H1 (cell line): ENCODE data around the gene C5orf15. TPM values are rescaled to one million over a fixed set of nuclear protein-coding genes. Genes with fewer than 3 reads are reported as not detected.

ENCODE experiments used
- CTCF ChIA-PET: fragments of 300-600 bp; sonication (Branson Sonifier 250); formaldehyde crosslinking; loops from one replicate; lab custom pipeline; 2021; ENCODE audit not compliant: partially characterized antibody; lab: Charles Lee
- POLR2A ChIA-PET: fragments of 300-600 bp; sonication (Branson Sonifier 250); formaldehyde crosslinking; loops from one replicate; lab custom pipeline; 2021; ENCODE audit warnings: inconsistent platforms; ENCODE audit not compliant: partially characterized antibody; lab: Charles Lee
- DNase-seq, 2 experiments: peaks; one replicate each; pipeline versions ENCODE4 v3.0.0 to v3.0.0-alpha.2; 2010 to 2022; ENCODE audit warnings: low spot score in 2 of 2, low read depth in 1 of 2, mixed read lengths in 1 of 2
- FAIRE-seq: peaks from 2 replicates; lab custom pipeline; 2011; peaks lifted over from hg19 to GRCh38; lab: Jason Lieb, UNC
- H2AFZ ChIP-seq: 2 replicates; pipeline ENCODE4 v1.8.1; 2012; ENCODE audit warnings: low read length, inconsistent platforms
- H2AK5ac ChIP-seq: 2 replicates; pipeline ENCODE4 v1.6.1; 2013; ENCODE audit warnings: low read depth, low read length
- H2BK120ac ChIP-seq: replicated peaks from 2 replicates; pipeline ENCODE3; 2013; ENCODE audit warnings: low read depth, low read length, inconsistent platforms
- H2BK12ac ChIP-seq: 2 replicates; pipeline ENCODE4 v1.6.1; 2013; ENCODE audit warnings: low read depth, low read length
- H2BK15ac ChIP-seq: 2 replicates; pipeline ENCODE4 v1.6.1; 2013; ENCODE audit warnings: low read length
- H2BK20ac ChIP-seq: 2 replicates; pipeline ENCODE4 v1.6.1; 2013; ENCODE audit warnings: low read length
- H2BK5ac ChIP-seq: 2 replicates; pipeline ENCODE4 v1.6.1; 2013; ENCODE audit warnings: low read depth, low read length
- H3K14ac ChIP-seq: 2 replicates; pipeline ENCODE4 v1.6.1; 2013; ENCODE audit warnings: inconsistent platforms; ENCODE audit not compliant: insufficient read length
- H3K18ac ChIP-seq: 2 replicates; pipeline ENCODE4 v1.6.1; 2013; ENCODE audit warnings: low read length; ENCODE audit errors: extremely low read depth
- H3K23ac ChIP-seq: 2 replicates; pipeline ENCODE4 v1.6.1; 2013; ENCODE audit warnings: inconsistent platforms; ENCODE audit not compliant: insufficient read length
- H3K23me2 ChIP-seq: 2 replicates; pipeline ENCODE4 v1.6.1; 2013; ENCODE audit warnings: low read depth, low read length
- H3K27ac ChIP-seq: 2 replicates; pipeline ENCODE4 v1.6.1; 2011; ENCODE audit warnings: low read depth, low read length, inconsistent platforms
- H3K27me3 ChIP-seq, 4 experiments: replicated peaks in 1 of 4; 1 replicate in 1 of 4; 2 replicates in 3 of 4; pipeline versions ENCODE4 v1.6.1 to v1.8.1; 2011 to 2013; ENCODE audit warnings: low read length in 3 of 4, mild to moderate bottlenecking in 3 of 4, inconsistent platforms in 2 of 4, mixed read lengths in 2 of 4, moderate library complexity in 1 of 4; ENCODE audit not compliant: control insufficient read depth in 3 of 4, insufficient read depth in 3 of 4; ENCODE audit errors: extremely low read depth in 1 of 4
- H3K36me3 ChIP-seq, 4 experiments: 2 replicates each; pipeline versions ENCODE4 v1.6.1 to v1.8.1; 2011 to 2013; ENCODE audit warnings: mild to moderate bottlenecking in 4 of 4, low read length in 3 of 4, moderate library complexity in 2 of 4, control low read depth in 1 of 4, inconsistent platforms in 1 of 4; ENCODE audit not compliant: insufficient read depth in 4 of 4, control insufficient read depth in 2 of 4
- H3K4ac ChIP-seq: replicated peaks from 2 replicates; pipeline ENCODE3; 2013; ENCODE audit warnings: low read length, low read depth, mixed read lengths, inconsistent platforms; ENCODE audit not compliant: insufficient read length
- H3K4me1 ChIP-seq, 4 experiments: replicated peaks in 1 of 4; 1 replicate in 1 of 4; 2 replicates in 3 of 4; pipeline versions ENCODE4 v1.6.1 to v1.8.1; 2011 to 2013; ENCODE audit warnings: low read length in 3 of 4, inconsistent platforms in 2 of 4, mixed read lengths in 1 of 4; ENCODE audit not compliant: insufficient read depth in 4 of 4, control insufficient read depth in 3 of 4
- H3K4me2 ChIP-seq, 2 experiments: 2 replicates each; pipeline versions ENCODE4 v1.6.1 to v1.8.1; 2011 to 2013; ENCODE audit warnings: low read depth in 2 of 2, low read length in 2 of 2, control low read depth in 1 of 2, inconsistent platforms in 1 of 2, mild to moderate bottlenecking in 1 of 2; ENCODE audit not compliant: insufficient read depth in 1 of 2
- H3K4me3 ChIP-seq, 4 experiments: fragments of 200-600, 300-600 bp in 1 of 4; sonication (generic), shearing (Covaris generic), sonication (Bioruptor Twin) in 1 of 4; 2 replicates each; pipeline versions ENCODE4 v1.5.1 to v1.8.1; 2011 to 2016; ENCODE audit warnings: low read length in 4 of 4, low read depth in 3 of 4, control low read depth in 2 of 4, inconsistent platforms in 2 of 4, mild to moderate bottlenecking in 2 of 4, mixed read lengths in 1 of 4, moderate library complexity in 1 of 4; ENCODE audit not compliant: insufficient read depth in 2 of 4; ENCODE audit errors: extremely low read depth in 1 of 4
- H3K56ac ChIP-seq: replicated peaks from 2 replicates; pipeline ENCODE3; 2013; ENCODE audit warnings: low read depth, mild to moderate bottlenecking, mixed read lengths, low read length, inconsistent platforms; ENCODE audit not compliant: insufficient read length
- H3K79me1 ChIP-seq: 2 replicates; pipeline ENCODE4 v1.6.1; 2013; ENCODE audit warnings: low read depth, low read length, control low read depth
- H3K79me2 ChIP-seq, 2 experiments: 2 replicates each; pipeline versions ENCODE4 v1.6.1 to v1.8.1; 2012 to 2013; ENCODE audit warnings: low read length in 2 of 2, mild to moderate bottlenecking in 2 of 2, inconsistent platforms in 1 of 2; ENCODE audit not compliant: insufficient read depth in 2 of 2, control insufficient read depth in 1 of 2
- H3K9ac ChIP-seq, 4 experiments: replicated peaks in 1 of 4; 1 replicate in 1 of 4; 2 replicates in 3 of 4; pipeline versions ENCODE4 v1.6.1 to v1.8.1; 2011 to 2013; ENCODE audit warnings: low read depth in 3 of 4, low read length in 3 of 4, control low read depth in 2 of 4, mild to moderate bottlenecking in 2 of 4, moderate library complexity in 2 of 4, inconsistent platforms in 1 of 4; ENCODE audit errors: extremely low read depth in 1 of 4
- H3K9me3 ChIP-seq, 2 experiments: 2 replicates each; pipeline versions ENCODE4 v1.6.1 to v1.8.1; 2012 to 2013; ENCODE audit warnings: mild to moderate bottlenecking in 2 of 2, moderate library complexity in 2 of 2, control low read depth in 1 of 2, inconsistent platforms in 1 of 2, low read depth in 1 of 2, low read length in 1 of 2, mixed read lengths in 1 of 2; ENCODE audit not compliant: insufficient read depth in 2 of 2
- H4K20me1 ChIP-seq, 2 experiments: replicated peaks in 1 of 2; 2 replicates each; pipeline versions ENCODE3 to v1.8.1; 2011 to 2013; ENCODE audit warnings: inconsistent platforms in 2 of 2, low read length in 2 of 2, mild to moderate bottlenecking in 1 of 2; ENCODE audit not compliant: insufficient read depth in 2 of 2, control insufficient read depth in 1 of 2
- H4K5ac ChIP-seq: 2 replicates; pipeline ENCODE4 v1.6.1; 2013; ENCODE audit warnings: low read length, low read depth, mixed read lengths, inconsistent platforms; ENCODE audit not compliant: insufficient read length
- H4K8ac ChIP-seq: 2 replicates; pipeline ENCODE4 v1.8.0; 2013; ENCODE audit warnings: mild to moderate bottlenecking, moderate library complexity, low read length, inconsistent platforms; ENCODE audit not compliant: insufficient read depth; ENCODE audit errors: extremely low read depth
- H4K91ac ChIP-seq: replicated peaks from 2 replicates; pipeline ENCODE3; 2013; ENCODE audit warnings: low read length, mixed read lengths, inconsistent platforms; ENCODE audit not compliant: insufficient read length
- BACH1 ChIP-seq: IDR thresholded peaks from 2 replicates; pipeline ENCODE4 v1.6.1; 2012; ENCODE audit warnings: low read length, improper control_type of control experiment
- CBX8 ChIP-seq: fragments of 300-800, 300-1000 bp; sonication (generic); IDR thresholded peaks from 2 replicates; pipeline ENCODE4 v1.7.1; 2016; ENCODE audit warnings: low read depth, low read length, borderline replicate concordance
- EGR1 ChIP-seq: IDR thresholded peaks from 2 replicates; pipeline ENCODE4 v1.6.1; 2011; ENCODE audit warnings: low read depth, low read length, borderline replicate concordance
- HDAC2 ChIP-seq, 2 experiments: fragments of 300-600 bp in 1 of 2; sonication (generic) in 1 of 2; IDR thresholded peaks; 2 replicates each; pipeline ENCODE4 v1.6.1; 2011 to 2012; ENCODE audit warnings: low read depth in 2 of 2, low read length in 2 of 2, mild to moderate bottlenecking in 2 of 2, moderate library complexity in 2 of 2, borderline replicate concordance in 1 of 2, inconsistent platforms in 1 of 2
- JUN ChIP-seq: IDR thresholded peaks from 2 replicates; pipeline ENCODE4 v1.6.1; 2011; ENCODE audit warnings: low read depth, mild to moderate bottlenecking, improper control_type of control experiment, low read length
- KDM1A ChIP-seq: fragments of 200-600, 300-600 bp; sonication (generic); IDR thresholded peaks from 2 replicates; pipeline ENCODE4 v1.7.1; 2016; ENCODE audit warnings: mild to moderate bottlenecking, low read length, borderline replicate concordance
- KDM4A ChIP-seq: IDR thresholded peaks from one replicate; pipeline ENCODE4 v1.7.1; 2012; ENCODE audit warnings: low read depth, mild to moderate bottlenecking, moderate library complexity, low read length, inconsistent platforms; ENCODE audit not compliant: severe bottlenecking
- MAFK ChIP-seq: IDR thresholded peaks from 2 replicates; pipeline ENCODE4 v1.6.1; 2012; ENCODE audit warnings: low read depth, mild to moderate bottlenecking, improper control_type of control experiment, low read length
- POLR2A ChIP-seq, 2 experiments: IDR thresholded peaks; 1 replicate in 1 of 2; 2 replicates in 1 of 2; pipeline ENCODE4 v1.6.1; 2011; ENCODE audit warnings: low read depth in 2 of 2, low read length in 2 of 2, mild to moderate bottlenecking in 2 of 2; ENCODE audit errors: control extremely low read depth in 1 of 2
- TEAD4 ChIP-seq: IDR thresholded peaks from 2 replicates; pipeline ENCODE4 v1.6.1; 2012; ENCODE audit warnings: low read depth, low read length, inconsistent platforms, mixed read lengths
- WGBS, 2 experiments: shearing (Covaris generic) in 1 of 2; methylation state at CpG; one replicate each; pipeline versions ENCODE4 v1.1.6 to v1.1.7; 2013 to 2015; ENCODE audit warnings: low lambda C conversion rate in 2 of 2, mixed read lengths in 2 of 2, inconsistent platforms in 1 of 2, low coverage in 1 of 2, missing lambda C conversion rate in 1 of 2; ENCODE audit not compliant: insufficient replicate concordance in 2 of 2, insufficient coverage in 1 of 2, insufficient read length in 1 of 2; ENCODE audit errors: extremely low coverage in 1 of 2, missing lambda C conversion rate in 1 of 2; 5-methylcytosine and 5-hydroxymethylcytosine counted together
- polyA plus RNA-seq, 7 experiments: library from polyadenylated mRNA; depleted of rRNA in 3 of 7; stranded (reverse) in 5 of 7; unstranded in 2 of 7; fragments of >200 nt in 5 of 7; fragments of 200-250 nt in 2 of 7; gene quantifications; 1 replicate in 5 of 7; 2 replicates in 1 of 7; 4 replicates in 1 of 7; pipeline versions ENCODE4 v1.2.1 to v1.2.3, GENCODE V29; 2011 to 2013; ENCODE audit warnings: missing spikeins in 2 of 7, mixed read lengths in 2 of 7
- total RNA-seq: library from RNA; stranded (reverse); fragmentation: NEBNext Ultra II Directional; extraction: Animal tissue kit (Norgen Biotek cat#: 25700); gene quantifications from 2 replicates; pipeline ENCODE4 v1.2.1, GENCODE V29; 2021

The C5orf15 gene
- total and polyA plus RNA-seq, 2 of the 8 experiments (the other 6 are each of a cell fraction or from before 2014, with no cell fraction given), result 31.7 to 39.3 TPM

GRCh38 chr5:133991171-133991910, 22.9 kb upstream of the C5orf15 start:
- no peak overlapping the region for H2BK12ac ChIP-seq
- peaks cover 17 to 41% (median 31%) of the 10 kb centered on the region in 4 experiments for H3K36me3 ChIP-seq
- peaks cover 36 to 46% of the 10 kb centered on the region in 2 experiments for H4K20me1 ChIP-seq
- no peak overlapping the region for H3K14ac ChIP-seq
- no peak overlapping the region for H2AFZ ChIP-seq
- no peak overlapping the region for H3K23ac ChIP-seq
- H4K5ac ChIP-seq, result no peak overlapping the region
- H2BK120ac ChIP-seq, result no peak overlapping the region
- H2AK5ac ChIP-seq, result no peak overlapping the region
- H4K8ac ChIP-seq, result no peak overlapping the region
- no peak overlapping the region for H3K27ac ChIP-seq
- H3K9me3 ChIP-seq, result no peaks in the 10 kb centered on the region
- no peak overlapping the region for H3K4me2 ChIP-seq
- no peak for DNase-seq
- no peak overlapping the region for H3K18ac ChIP-seq
- no peak overlapping the region for H4K91ac ChIP-seq
- no peaks in the 10 kb centered on the region for H3K23me2 ChIP-seq
- peaks cover 39 to 73% of the 10 kb centered on the region in 2 experiments for H3K79me2 ChIP-seq
- H3K79me1 ChIP-seq, result peaks cover 20% of the 10 kb centered on the region
- no peak overlapping the region for H2BK20ac ChIP-seq
- H3K4me3 ChIP-seq, result no peak overlapping the region
- POLR2A ChIA-PET, result no interaction called here
- no peak for FAIRE-seq
- no peak overlapping the region for H3K4ac ChIP-seq
- H2BK5ac ChIP-seq, result no peak overlapping the region
- H3K56ac ChIP-seq, result no peak overlapping the region
- H3K27me3 ChIP-seq, result no peaks in the 10 kb centered on the region
- H2BK15ac ChIP-seq, result no peak overlapping the region
- H3K9ac ChIP-seq, result no peak overlapping the region
- peaks cover 5 to 16% (median 11%) of the 10 kb centered on the region in 4 experiments for H3K4me1 ChIP-seq
- CTCF ChIA-PET, result interaction anchor here (1.8 to 1.9 kb wide), 2 partner anchors 8 to 11 kb away, joined by 5 to 7 read pairs; no protein-coding TSS in a partner anchor
- WGBS, 2 experiments, result 95% methylated on average over 5 of the region's 5 CpGs; no CpG with 5 or more reads in 1 of the 2 experiments
- TF ChIP-seq JUN (no peak), KDM1A (no peak), MAFK (no peak), EGR1 (no peak), POLR2A (IDR thresholded peaks at IDR 0.05; ENCODE audit: control extremely low read depth in 1 of 2, low read depth in 2 of 2, low read length in 2 of 2) (no peak), BACH1 (no peak), CBX8 (no peak), KDM4A (no peak), TEAD4 (no peak), HDAC2 (IDR thresholded peaks at IDR 0.05; ENCODE audit: borderline replicate concordance in 1 of 2, low read depth in 2 of 2, low read length in 2 of 2) (no peak)
